GM12875 (cell line): ENCODE measurements around the gene ADGRA1.

Experiments used
- H3K4me3 ChIP-seq: one replicate; pipeline ENCODE4 v1.5.1; 2011; ENCODE audit warnings: low read depth, low read length, control low read depth
- CTCF ChIP-seq: IDR thresholded peaks from 2 replicates; pipeline ENCODE4 v1.5.1; 2011; ENCODE audit warnings: low read depth, mild to moderate bottlenecking, control low read depth, inconsistent platforms, low read length, moderate library complexity, borderline replicate concordance; ENCODE audit not compliant: insufficient read depth

Gene ADGRA1

GRCh38 chr10:133141144-133141957, 53.6 kb downstream of the ADGRA1 start:
- TF ChIP-seq CTCF, result no peak
- H3K4me3 ChIP-seq, result no peak overlapping the region

DNA sequence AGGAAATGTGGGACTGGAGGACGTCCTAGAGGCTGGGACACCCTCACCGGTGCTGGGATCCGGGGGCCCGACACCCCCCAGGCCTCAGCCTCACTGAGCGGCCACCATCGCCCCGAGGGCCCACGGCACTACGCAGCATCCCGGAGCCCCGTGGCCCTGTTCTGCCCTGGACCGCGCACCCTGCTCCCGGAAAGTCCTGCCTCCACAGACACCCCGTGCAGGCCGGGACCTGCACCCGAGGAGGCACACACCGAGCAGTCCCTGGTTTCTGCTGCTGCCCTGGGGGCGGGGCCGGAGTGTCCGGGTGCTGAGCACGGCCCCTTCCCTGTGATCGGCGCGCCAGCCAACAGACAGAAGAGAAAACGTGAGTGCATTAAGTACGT, 54.2 kb downstream of the ADGRA1 start:
- TF ChIP-seq CTCF, result no peak
- no peak overlapping the region for H3K4me3 ChIP-seq

- no peak for TF ChIP-seq CTCF
- no peak overlapping the region for H3K4me3 ChIP-seq
Observed at GRCh38 chr10:133142523-133143199, 54.9 kb downstream of the ADGRA1 start.

GRCh38 chr10:133143200-133143533, 55.4 kb downstream of the ADGRA1 start:
- no peak overlapping the region for H3K4me3 ChIP-seq
- no peak for TF ChIP-seq CTCF

GRCh38 chr10:133143546-133143945, 55.8 kb downstream of the ADGRA1 start:
- no peak for TF ChIP-seq CTCF
- H3K4me3 ChIP-seq, result no peak overlapping the region

GRCh38 chr10:133144771-133145170, 57.0 kb downstream of the ADGRA1 start:
- no peak overlapping the region for H3K4me3 ChIP-seq

More at GRCh38 chr10:133144771-133145170, 57.0 kb downstream of the ADGRA1 start:
- no peak for TF ChIP-seq CTCF
